Tibial artery (tissue), 4 donors: Measurements from ENCODE around the gene RPGRIP1.
"Not testable (repeated sequence)": the region's sequence is repeated elsewhere in the genome, so short reads cannot be mapped to it uniquely, and the experiment has no call there.

ENCODE experiments used
- DNase-seq, 2 donors: peaks; one replicate each; pipeline ENCODE4 v3.0.0-alpha.2; 2019
- H3K27ac ChIP-seq, 2 donors: fragments of 200-600 bp; sonication (generic) in 1 of 2; 1 replicate in 1 of 2; 2 replicates in 1 of 2; pipeline ENCODE4 v1.5.1; 2018 to 2019; ENCODE audit warnings: mild to moderate bottlenecking in 1 of 2
- H3K27me3 ChIP-seq, 2 donors: fragments of 200-600 bp; sonication (generic) in 1 of 2; one replicate each; pipeline versions ENCODE4 v1.5.1 to v1.6.0; 2016 to 2019
- H3K36me3 ChIP-seq, 3 donors: fragments of 200-600 bp; sonication (generic) in 2 of 3; one replicate each; pipeline ENCODE4 v1.5.1; 2016 to 2019; ENCODE audit warnings: mild to moderate bottlenecking in 2 of 3
- H3K4me1 ChIP-seq, 4 donors: fragments of 200-600 bp; sonication (generic) in 2 of 4; 1 replicate in 3 of 4; 2 replicates in 1 of 4; pipeline ENCODE4 v1.5.1; 2016 to 2019
- H3K4me3 ChIP-seq, 2 donors: fragments of 200-600 bp; sonication (generic) in 1 of 2; 1 replicate in 1 of 2; 2 replicates in 1 of 2; pipeline ENCODE4 v1.5.1; 2018 to 2019; ENCODE audit warnings: mild to moderate bottlenecking in 2 of 2
- H3K9me3 ChIP-seq, 3 donors: fragments of 200-600 bp; sonication (generic) in 1 of 3; one replicate each; pipeline ENCODE4 v1.5.1; 2016 to 2019
- CTCF ChIP-seq, 2 experiments: fragments of 200-600 bp in 1 of 2; fragments of 450-650 bp in 1 of 2; IDR thresholded peaks; one replicate each; pipeline ENCODE4 v1.5.1; 2017 to 2019; ENCODE audit warnings: antibody characterized with exemption in 2 of 2, mild to moderate bottlenecking in 1 of 2, moderate library complexity in 1 of 2
- intact Hi-C: fragments of 100-400 bp; cut with DNase I; formaldehyde crosslinking; loops from one replicate; pipeline ENCODE4 v1.15.0; 2023; ENCODE audit warnings: low total_unique reads

The RPGRIP1 gene

GRCh38 chr14:21268617-21269251 is 11.1 kb upstream of the RPGRIP1 start:
- H3K27ac ChIP-seq, result peak overlapping the region; percentile 96 to 98
- intact Hi-C loops, result no loop called here
- DNase-seq, result peak in 1 of 2 donors; percentile 45
- no peak for TF ChIP-seq CTCF (IDR thresholded peaks at IDR 0.05)
- peaks cover 0 to 50% (median 27%) of the 10 kb centered on the region in 4 donors for H3K4me1 ChIP-seq
- H3K36me3 ChIP-seq, result peaks cover 5 to 18% (median 7%) of the 10 kb centered on the region in 3 donors
- no peaks in the 10 kb centered on the region for H3K9me3 ChIP-seq
- no peaks in the 10 kb centered on the region for H3K27me3 ChIP-seq
- H3K4me3 ChIP-seq, result peak overlapping the region; percentile 78 to 96

- H3K27me3 ChIP-seq, result no peaks in the 10 kb centered on the region
- intact Hi-C loops, result loop anchor here (5.0 kb wide), 1 partner anchor 113 kb away; the partner anchor contains the start of gene SUPT16H
- peaks cover 3 to 14% (median 5%) of the 10 kb centered on the region in 3 donors for H3K36me3 ChIP-seq
- H3K4me3 ChIP-seq, result peak within 1 kb of the TSS; percentile 78 to 96
- peak within 1 kb of the TSS; percentile 96 to 98 for H3K27ac ChIP-seq
- no peaks in the 10 kb centered on the region for H3K9me3 ChIP-seq
- TF ChIP-seq CTCF (IDR thresholded peaks at IDR 0.05), result peak in 1 of 2 experiments; percentile 30
- H3K4me1 ChIP-seq, result peaks cover 0 to 43% (median 23%) of the 10 kb centered on the region in 4 donors
- DNase-seq, result peak; percentile 100
These were observed 10.4 kb upstream of the RPGRIP1 start, which contains the start of gene HNRNPC for GRCh38 chr14:21269252-21270046. Gene HNRNPC, minus strand, starts transcription at chr14:21269442. Its CDS starts 35,249 bp downstream, at chr14:21234193.

- H3K27ac ChIP-seq, H3K27me3 ChIP-seq, H3K36me3 ChIP-seq, DNase-seq, H3K4me3 ChIP-seq, H3K9me3 ChIP-seq: not testable (repeated sequence)
- peaks cover 0 to 11% (median 2%) of the 10 kb centered on the region in 4 donors for H3K4me1 ChIP-seq
- intact Hi-C loops, result loop anchor here (5.0 kb wide), 1 partner anchor 110 kb away; the partner anchor contains the start of gene SUPT16H
These were observed 7.2 kb upstream of the RPGRIP1 start for GRCh38 chr14:21272661-21273060.

- DNase-seq, result no peak
- no peak overlapping the region for H3K27ac ChIP-seq
These were observed 4.5 kb upstream of the RPGRIP1 start for GRCh38 chr14:21275261-21275858.

GRCh38 chr14:21278632-21279031 is 1.3 kb upstream of the RPGRIP1 start:
- Histone ChIP-seq H3K4me3 (no peak overlapping the region), H3K27me3 (no peaks in the 10 kb centered on the region), H3K27ac (no peak overlapping the region), H3K36me3 (no peaks in the 10 kb centered on the region), H3K9me3 (no peaks in the 10 kb centered on the region), H3K4me1 (no peaks in the 10 kb centered on the region)
- intact Hi-C loops, result no loop called here
- DNase-seq, result no peak
- TF ChIP-seq CTCF (IDR thresholded peaks at IDR 0.05), result no peak

More at GRCh38 chr14:21275261-21275858, 4.5 kb upstream of the RPGRIP1 start:
- H3K4me3 ChIP-seq, result no peak overlapping the region
- no peak for TF ChIP-seq CTCF (IDR thresholded peaks at IDR 0.05)
- intact Hi-C loops, result no loop called here
- no peaks in the 10 kb centered on the region for H3K27me3 ChIP-seq
- H3K36me3 ChIP-seq, result no peaks in the 10 kb centered on the region
- no peaks in the 10 kb centered on the region for H3K9me3 ChIP-seq
- no peaks in the 10 kb centered on the region for H3K4me1 ChIP-seq

- not testable (repeated sequence) for H3K36me3 ChIP-seq, H3K27ac ChIP-seq, DNase-seq, H3K27me3 ChIP-seq, H3K4me3 ChIP-seq, H3K4me1 ChIP-seq, H3K9me3 ChIP-seq
- intact Hi-C loops, result loop anchor here (10.0 kb wide), 1 partner anchor 787 kb away; no protein-coding TSS in a partner anchor
These were observed 2.0 kb downstream of the RPGRIP1 start for GRCh38 chr14:21281917-21282316.

GRCh38 chr14:21286516-21286915 is 6.6 kb downstream of the RPGRIP1 start:
- not testable (repeated sequence) for H3K27me3 ChIP-seq, H3K27ac ChIP-seq, H3K9me3 ChIP-seq, H3K36me3 ChIP-seq, H3K4me1 ChIP-seq, DNase-seq, H3K4me3 ChIP-seq
- intact Hi-C loops, result loop anchor here (10.0 kb wide), 1 partner anchor 792 kb away; no protein-coding TSS in a partner anchor
